Central memory CD8-positive, alpha-beta T cell (primary cell): ENCODE results near the gene NDUFS3.
"Not testable (repeated sequence)": the region's sequence is repeated elsewhere in the genome, so short reads cannot be mapped to it uniquely, and the experiment has no call there.

Source experiments
- ATAC-seq: fragments of 150-1000 bp; cut with Tn5 transposase; replicated peaks from 2 replicates; pipeline ENCODE4 v1.10.0; 2022; ENCODE audit warnings: mild to moderate bottlenecking, moderate FRiP score, moderate number of reproducible peaks; ENCODE audit not compliant: poor library complexity, severe bottlenecking; ENCODE audit errors: extremely low read depth
- DNase-seq, 2 donors: peaks; one replicate each; pipeline ENCODE4 v3.0.0; 2021; ENCODE audit warnings: low spot score in 2 of 2
- H3K27ac Mint-ChIP-seq: one replicate; pipeline ENCODE4 v1.8.0; 2022; ENCODE audit warnings: low read depth, mild to moderate bottlenecking, moderate library complexity, mixed read lengths
- H3K27me3 Mint-ChIP-seq: one replicate; pipeline ENCODE4 v1.8.0; 2022; ENCODE audit warnings: mixed read lengths
- H3K36me3 Mint-ChIP-seq: one replicate; pipeline ENCODE4 v1.8.0; 2022; ENCODE audit warnings: mild to moderate bottlenecking, moderate library complexity, mixed read lengths; ENCODE audit not compliant: insufficient read depth
- H3K4me1 Mint-ChIP-seq: one replicate; pipeline ENCODE4 v1.8.0; 2022; ENCODE audit warnings: mixed read lengths
- H3K4me3 Mint-ChIP-seq: one replicate; pipeline ENCODE4 v1.8.0; 2022; ENCODE audit warnings: mild to moderate bottlenecking, moderate library complexity, mixed read lengths
- H3K9me3 Mint-ChIP-seq: one replicate; pipeline ENCODE4 v1.8.0; 2022; ENCODE audit warnings: mixed read lengths

NDUFS3 gene

DNA sequence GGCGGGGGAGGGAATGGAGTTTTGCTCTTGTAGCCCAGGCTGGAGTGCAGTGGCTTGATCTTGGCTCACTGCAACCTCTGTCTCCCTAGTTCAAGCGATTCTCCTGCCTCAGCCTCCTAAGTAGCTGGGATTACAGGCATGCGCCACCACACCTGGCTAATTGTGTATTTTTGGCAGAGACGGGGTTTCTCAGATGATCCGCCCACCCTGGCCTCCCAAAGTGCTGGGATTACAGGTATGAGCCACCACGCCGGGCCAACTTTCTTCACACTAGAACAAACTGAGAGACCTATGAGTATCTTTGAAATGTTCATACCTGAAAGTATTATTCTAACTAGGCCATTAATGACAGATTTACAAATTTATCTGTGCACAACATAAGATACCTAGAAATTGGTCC is 32.6 kb upstream of the NDUFS3 start:
- not testable (repeated sequence) for ATAC-seq, H3K9me3 Mint-ChIP-seq, H3K27me3 Mint-ChIP-seq, H3K4me3 Mint-ChIP-seq, H3K27ac Mint-ChIP-seq, H3K36me3 Mint-ChIP-seq, DNase-seq
- H3K4me1 Mint-ChIP-seq, result peaks cover 56% of the 10 kb centered on the region

DNA sequence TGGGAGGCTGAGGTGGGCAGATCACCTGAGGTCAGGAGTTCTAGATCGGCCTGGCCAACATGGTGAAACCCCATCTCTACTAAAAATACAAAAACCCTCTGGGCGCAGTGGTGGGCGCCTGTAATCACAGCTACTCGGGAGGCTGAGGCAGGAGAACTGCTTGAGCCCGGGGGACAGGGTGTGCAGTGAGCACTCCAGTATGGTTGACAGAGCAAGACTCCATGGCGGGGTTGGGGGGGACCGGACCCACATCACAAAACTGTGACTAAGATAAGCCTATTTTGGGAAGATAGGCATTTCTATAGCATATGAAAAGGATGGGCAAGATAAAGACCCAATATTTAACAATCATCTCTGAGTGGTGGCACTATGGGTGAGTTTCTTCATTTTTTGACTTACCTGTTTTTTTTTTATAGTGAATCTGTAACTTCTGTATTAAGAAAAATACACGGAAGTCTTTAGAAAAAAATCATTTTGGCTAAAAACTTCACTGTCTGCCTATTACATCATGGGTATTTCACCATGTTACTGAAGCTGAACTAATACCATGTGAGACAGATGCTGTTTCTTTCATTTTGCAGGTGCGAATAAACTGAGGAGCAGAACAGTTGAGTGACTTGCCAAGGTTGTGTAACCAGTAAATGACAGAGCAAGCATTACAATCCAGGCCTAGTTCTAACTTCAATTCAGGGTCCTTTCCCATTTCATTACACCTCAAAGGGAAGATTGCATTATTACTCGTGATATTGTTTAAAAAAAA is 28.4 kb upstream of the NDUFS3 start:
- Mint-ChIP-seq H3K4me1 (peaks cover 46% of the 10 kb centered on the region), H3K36me3 (peaks cover 10% of the 10 kb centered on the region), H3K27ac (no peak overlapping the region), H3K9me3 (no peaks in the 10 kb centered on the region), H3K4me3 (peak overlapping the region; percentile 99), H3K27me3 (no peaks in the 10 kb centered on the region)
- DNase-seq (no peak), ATAC-seq (no peak)

DNA sequence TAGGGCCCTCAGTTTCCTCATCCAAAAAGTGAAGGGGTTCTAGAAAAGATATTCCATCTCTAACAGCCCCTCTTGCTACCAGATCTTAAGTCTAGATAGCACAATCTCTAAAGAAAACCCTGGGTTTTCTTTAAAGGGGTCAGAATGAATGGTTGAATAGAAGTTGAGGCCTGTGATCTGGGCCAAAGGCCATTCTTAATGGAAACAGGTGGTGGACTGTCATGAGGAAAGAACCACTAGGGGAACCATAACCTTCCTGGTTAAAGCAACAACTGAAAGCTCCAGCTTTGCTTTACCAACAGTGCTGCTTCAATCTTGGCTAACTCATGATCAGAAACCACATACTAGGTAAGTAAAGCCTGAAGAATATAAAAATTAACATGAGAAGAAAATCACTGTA is 27.8 kb upstream of the NDUFS3 start:
- H3K9me3 Mint-ChIP-seq, result no peaks in the 10 kb centered on the region
- peaks cover 10% of the 10 kb centered on the region for H3K36me3 Mint-ChIP-seq
- ATAC-seq (no peak), DNase-seq (no peak)
- no peaks in the 10 kb centered on the region for H3K27me3 Mint-ChIP-seq
- peak overlapping the region; percentile 93 for H3K27ac Mint-ChIP-seq
- peaks cover 46% of the 10 kb centered on the region for H3K4me1 Mint-ChIP-seq
- peak overlapping the region; percentile 99 for H3K4me3 Mint-ChIP-seq

DNA sequence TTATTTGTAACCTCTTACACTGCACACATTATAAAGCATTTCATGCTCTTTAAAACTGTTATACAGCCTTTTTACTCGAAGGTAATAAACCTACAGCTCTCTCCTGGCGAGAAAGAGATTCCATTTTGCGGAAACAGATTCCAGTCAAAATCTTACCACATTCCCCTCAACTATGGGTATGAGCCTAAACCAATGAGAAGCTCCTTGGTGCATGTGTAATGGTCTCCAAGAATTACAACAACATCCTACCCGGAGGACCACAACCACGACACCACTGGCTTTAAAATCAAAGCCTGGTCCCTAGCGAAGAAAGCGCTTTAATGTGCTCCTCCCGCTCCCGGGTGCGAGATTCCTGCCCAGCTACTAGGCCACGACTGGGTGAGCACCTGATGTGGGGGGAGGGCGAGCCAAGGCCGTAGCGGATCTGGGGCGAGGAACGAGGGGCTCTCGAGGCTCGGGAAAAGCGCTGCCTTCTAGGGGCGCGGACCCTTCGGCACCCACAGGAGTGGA is 26.8 kb upstream of the NDUFS3 start:
- no peaks in the 10 kb centered on the region for H3K27me3 Mint-ChIP-seq
- peaks cover 37% of the 10 kb centered on the region for H3K4me1 Mint-ChIP-seq
- no peaks in the 10 kb centered on the region for H3K9me3 Mint-ChIP-seq
- peak overlapping the region; percentile 93 for H3K27ac Mint-ChIP-seq
- H3K4me3 Mint-ChIP-seq, result peak overlapping the region; percentile 99
- peaks cover 10% of the 10 kb centered on the region for H3K36me3 Mint-ChIP-seq
- DNase-seq (no peak), ATAC-seq (no peak)

DNA sequence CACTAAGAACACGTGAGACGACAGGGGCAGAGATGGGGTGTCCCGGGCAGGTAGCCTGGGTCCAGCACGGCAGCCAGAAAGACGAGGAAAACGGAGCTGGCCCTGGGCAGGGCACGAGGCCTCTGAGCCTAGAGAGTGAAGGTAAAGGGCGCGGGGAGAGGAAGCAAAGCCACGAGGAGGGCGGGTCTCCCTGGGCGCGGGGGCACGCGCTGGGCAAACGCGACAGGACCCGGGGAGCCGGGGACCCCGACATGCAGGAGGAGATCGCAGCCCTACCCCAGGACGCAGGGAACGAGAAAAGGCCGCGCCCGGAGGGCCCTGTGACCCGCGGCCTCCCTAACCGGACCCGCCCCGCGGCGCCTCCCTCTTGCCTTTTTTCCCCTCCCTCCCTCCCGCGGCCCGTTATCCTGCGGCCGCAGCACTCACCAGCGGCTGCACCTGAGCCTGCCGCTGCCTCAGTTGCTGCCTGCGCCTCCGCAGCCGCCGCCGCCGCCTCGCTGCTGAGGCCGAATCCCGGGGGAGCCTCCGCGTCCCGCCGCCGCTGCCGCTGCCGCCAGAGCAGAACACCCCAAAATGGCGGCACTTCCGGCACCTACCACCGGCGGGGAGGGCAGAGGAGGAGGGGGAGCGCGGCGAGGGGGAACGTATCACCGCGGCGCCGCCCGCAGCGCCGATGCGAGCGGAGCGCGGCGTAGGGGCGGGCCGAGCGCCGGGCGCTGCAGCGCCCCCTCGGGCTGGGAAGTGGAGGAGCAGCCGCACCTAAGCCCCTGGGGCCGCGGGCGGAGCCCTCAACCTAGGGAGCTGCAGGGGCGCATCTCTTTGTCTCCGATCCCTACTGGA is 26.1 kb upstream of the NDUFS3 start, which contains the start of gene CELF1:
TSS of gene CELF1 (minus strand) at position 567 of the 840 bp plus-strand sequence. CDS start 53,609 bp downstream, outside the sequence.
- peak within 1 kb of the TSS; percentile 93 for H3K27ac Mint-ChIP-seq
- no peaks in the 10 kb centered on the region for H3K27me3 Mint-ChIP-seq
- peak within 1 kb of the TSS; percentile 99 for H3K4me3 Mint-ChIP-seq
- H3K36me3 Mint-ChIP-seq, result peaks cover 10% of the 10 kb centered on the region
- ATAC-seq, result peak; percentile 96
- DNase-seq, result peak; percentile 81 to 84
- H3K9me3 Mint-ChIP-seq, result no peaks in the 10 kb centered on the region
- H3K4me1 Mint-ChIP-seq, result peaks cover 35% of the 10 kb centered on the region

DNA sequence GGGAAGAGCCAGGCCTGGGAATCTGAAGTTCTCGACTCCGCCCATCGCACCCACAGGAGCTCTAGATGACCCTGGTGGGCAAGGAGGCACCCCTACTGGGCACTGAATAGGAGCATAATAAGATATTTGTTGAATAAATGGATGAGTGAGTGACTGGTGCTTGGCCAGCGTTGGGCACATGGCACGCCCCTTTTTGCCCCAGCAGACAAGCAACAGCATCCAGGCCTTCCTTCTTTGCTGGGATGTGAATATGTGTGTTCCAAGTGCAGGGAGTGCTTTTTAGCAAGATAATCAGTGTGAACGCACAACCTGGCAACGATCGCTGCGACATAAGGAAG is 25.5 kb upstream of the NDUFS3 start:
- H3K27me3 Mint-ChIP-seq, result no peaks in the 10 kb centered on the region
- peak; percentile 11 for ATAC-seq
- peaks cover 35% of the 10 kb centered on the region for H3K4me1 Mint-ChIP-seq
- peaks cover 10% of the 10 kb centered on the region for H3K36me3 Mint-ChIP-seq
- H3K27ac Mint-ChIP-seq, result peak overlapping the region; percentile 93
- no peak for DNase-seq
- no peaks in the 10 kb centered on the region for H3K9me3 Mint-ChIP-seq
- H3K4me3 Mint-ChIP-seq, result peak overlapping the region; percentile 99

DNA sequence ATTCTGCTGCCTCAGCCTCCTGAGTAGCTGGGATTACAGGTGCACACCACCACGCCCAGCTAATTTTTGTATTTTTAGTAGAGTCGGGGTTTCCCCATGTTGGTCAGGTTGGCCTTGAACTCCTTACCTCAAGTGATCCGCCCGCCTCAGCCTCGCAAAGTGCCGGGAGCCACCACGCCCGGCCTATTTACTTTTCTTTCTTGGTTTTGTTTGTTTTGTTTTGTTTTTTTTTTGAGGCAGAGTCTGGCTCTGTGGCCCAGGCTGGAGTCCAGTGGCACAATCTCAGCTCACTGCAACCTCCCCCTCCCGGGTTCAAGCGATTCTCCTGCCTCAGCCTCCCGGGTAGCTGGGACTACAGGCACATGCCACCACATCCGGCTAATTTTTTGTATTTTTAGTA is 21.9 kb upstream of the NDUFS3 start:
- not testable (repeated sequence) for H3K36me3 Mint-ChIP-seq

DNA sequence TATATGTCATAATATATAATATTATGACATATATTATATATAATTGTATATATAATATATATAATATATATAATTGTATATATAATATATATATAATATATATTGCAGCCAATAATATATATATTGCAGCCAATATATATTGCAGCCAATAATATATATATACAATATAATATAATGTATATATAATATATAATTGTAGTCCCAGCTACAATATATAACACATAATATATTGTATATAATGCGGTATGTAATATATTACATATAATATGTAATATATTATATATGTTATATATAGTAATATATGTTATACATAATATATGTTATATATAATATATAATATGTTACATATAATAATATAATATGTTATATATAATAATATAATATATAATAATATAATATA is 20.2 kb upstream of the NDUFS3 start:
- Mint-ChIP-seq H3K4me3 (no peak overlapping the region), H3K9me3 (no peaks in the 10 kb centered on the region), H3K27me3 (no peaks in the 10 kb centered on the region), H3K27ac (no peak overlapping the region), H3K4me1 (no peaks in the 10 kb centered on the region), H3K36me3 (peaks cover 1% of the 10 kb centered on the region)
- DNase-seq (no peak), ATAC-seq (no peak)

More for the DNA sequence above, 21.9 kb upstream of the NDUFS3 start:
- not testable (repeated sequence) for H3K27ac Mint-ChIP-seq, DNase-seq, H3K9me3 Mint-ChIP-seq, H3K4me3 Mint-ChIP-seq, ATAC-seq, H3K27me3 Mint-ChIP-seq
- peaks cover 12% of the 10 kb centered on the region for H3K4me1 Mint-ChIP-seq

DNA sequence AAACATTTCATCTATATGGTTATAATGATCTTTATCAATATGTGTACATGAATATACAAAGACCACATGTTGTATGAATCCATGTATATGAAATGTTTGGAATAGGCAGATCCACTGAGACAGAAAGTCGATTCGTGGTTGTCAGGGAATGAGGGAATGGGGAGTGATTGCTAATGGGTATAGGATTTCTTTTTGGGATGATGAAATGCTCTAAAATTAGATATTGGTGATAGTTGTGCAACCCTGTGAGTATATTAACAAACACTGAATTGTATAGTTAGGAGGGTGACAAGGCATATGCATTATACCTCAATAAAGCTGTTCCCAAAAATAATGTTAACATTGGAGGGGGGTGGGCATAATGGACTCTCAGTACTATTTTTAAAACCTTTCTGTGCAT is 18.4 kb upstream of the NDUFS3 start:
- Mint-ChIP-seq H3K27me3 (no peaks in the 10 kb centered on the region), H3K9me3 (no peaks in the 10 kb centered on the region), H3K4me1 (peaks cover 5% of the 10 kb centered on the region), H3K27ac (no peak overlapping the region), H3K4me3 (no peak overlapping the region), H3K36me3 (peaks cover 2% of the 10 kb centered on the region)
- ATAC-seq (no peak), DNase-seq (no peak)

DNA sequence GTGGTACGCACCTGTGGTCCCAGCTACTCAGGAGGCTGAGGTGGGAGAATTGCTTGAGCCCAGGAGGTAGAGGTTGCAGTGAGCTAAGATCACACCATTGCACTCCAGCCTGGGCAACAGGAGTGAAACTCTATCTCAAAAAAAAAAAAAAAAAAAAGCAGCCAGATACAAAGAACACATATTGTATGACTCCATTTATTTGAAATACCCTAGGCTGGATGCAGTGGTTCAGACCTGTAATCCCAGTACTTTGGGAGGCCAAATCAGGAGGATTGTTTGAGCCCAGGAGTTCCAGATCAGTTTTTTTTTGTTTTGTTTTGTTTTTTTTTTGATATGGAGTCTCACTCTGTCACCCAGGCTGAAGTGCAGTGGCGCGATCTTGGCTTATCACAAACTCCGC is 16.5 kb upstream of the NDUFS3 start:
- H3K36me3 Mint-ChIP-seq, H3K27ac Mint-ChIP-seq, ATAC-seq, DNase-seq, H3K27me3 Mint-ChIP-seq, H3K9me3 Mint-ChIP-seq, H3K4me3 Mint-ChIP-seq: not testable (repeated sequence)
- peaks cover 17% of the 10 kb centered on the region for H3K4me1 Mint-ChIP-seq

DNA sequence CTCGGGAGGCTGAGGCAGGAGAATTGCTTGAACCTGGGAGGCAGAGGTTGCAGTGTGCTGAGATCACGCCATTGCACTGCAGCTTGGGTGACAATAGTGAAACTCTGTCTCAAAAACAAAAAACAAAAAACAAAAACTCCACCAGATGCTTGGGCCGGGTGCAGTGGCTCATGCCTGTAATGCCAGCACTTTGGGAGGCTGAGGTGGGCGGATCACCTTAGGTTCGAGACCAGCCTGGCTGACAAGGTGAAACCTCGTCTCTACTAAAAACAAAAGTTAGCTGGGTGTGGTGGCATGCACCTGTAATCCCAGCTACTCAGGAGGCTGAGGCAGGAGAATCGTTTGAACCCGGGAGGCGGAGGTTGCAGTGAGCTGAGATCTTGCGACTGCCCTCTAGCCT is 14.5 kb upstream of the NDUFS3 start:
- Mint-ChIP-seq H3K36me3 (peaks cover 11% of the 10 kb centered on the region), H3K4me3 (peak overlapping the region; percentile 81), H3K4me1 (peaks cover 17% of the 10 kb centered on the region), H3K27ac (peak overlapping the region; percentile 90)
- not testable (repeated sequence) for H3K9me3 Mint-ChIP-seq, H3K27me3 Mint-ChIP-seq, DNase-seq, ATAC-seq

DNA sequence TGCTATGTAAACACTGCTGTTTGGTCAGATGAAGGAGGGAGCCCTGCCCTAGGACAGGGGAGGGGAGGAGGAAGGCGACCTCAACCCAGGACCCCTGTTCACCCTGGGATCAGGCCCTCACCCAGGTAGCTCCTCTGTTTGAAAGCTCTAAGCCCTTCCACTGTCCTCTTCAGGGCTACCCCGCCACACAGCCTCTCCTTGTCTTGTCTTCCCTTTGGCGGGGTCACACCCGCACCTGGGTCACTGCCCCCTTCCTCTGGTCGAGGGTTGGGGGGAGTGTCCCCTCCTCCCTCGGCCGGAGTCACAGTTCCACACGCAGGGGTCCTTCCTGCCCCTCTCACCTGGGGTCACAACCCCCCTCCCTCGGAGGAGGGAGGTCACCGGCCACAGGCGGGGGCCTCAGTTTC is 13.9 kb upstream of the NDUFS3 start:
- peaks cover 14% of the 10 kb centered on the region for H3K36me3 Mint-ChIP-seq
- no peaks in the 10 kb centered on the region for H3K27me3 Mint-ChIP-seq
- H3K9me3 Mint-ChIP-seq, result no peaks in the 10 kb centered on the region
- H3K4me3 Mint-ChIP-seq, result peak overlapping the region; percentile 81
- no peak for ATAC-seq
- no peak for DNase-seq
- H3K27ac Mint-ChIP-seq, result peak overlapping the region; percentile 90
- peaks cover 17% of the 10 kb centered on the region for H3K4me1 Mint-ChIP-seq
